HG02981 (cell line): ENCODE measurements around the gene SUPT3H.

ENCODE experiments used
- ATAC-seq: cut with Tn5 transposase; IDR thresholded peaks from one replicate; pipeline ENCODE4 v1.9.1; 2021; ENCODE audit warnings: mild to moderate bottlenecking, moderate library complexity; ENCODE audit not compliant: unreplicated experiment

Gene SUPT3H

DNA sequence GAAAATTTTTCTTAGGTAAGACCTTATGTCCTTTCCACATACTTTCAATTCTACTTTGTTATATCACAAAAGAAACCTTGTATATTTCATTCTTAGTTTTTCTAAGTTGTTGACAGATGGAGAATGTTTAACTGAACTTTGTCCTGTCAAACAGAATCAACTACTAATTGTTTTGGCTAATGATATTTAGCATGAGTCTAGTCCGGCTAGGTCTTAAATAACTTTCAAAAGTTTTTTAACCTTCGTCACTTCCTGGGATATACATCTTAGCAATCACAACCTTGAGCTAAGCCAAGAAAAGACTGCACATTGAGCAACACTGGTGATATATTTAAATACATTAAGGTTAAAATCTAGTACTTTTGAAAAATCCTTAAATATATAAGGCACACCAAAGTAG lies 112.5 kb downstream of the SUPT3H start:
- ATAC-seq: no peak

DNA sequence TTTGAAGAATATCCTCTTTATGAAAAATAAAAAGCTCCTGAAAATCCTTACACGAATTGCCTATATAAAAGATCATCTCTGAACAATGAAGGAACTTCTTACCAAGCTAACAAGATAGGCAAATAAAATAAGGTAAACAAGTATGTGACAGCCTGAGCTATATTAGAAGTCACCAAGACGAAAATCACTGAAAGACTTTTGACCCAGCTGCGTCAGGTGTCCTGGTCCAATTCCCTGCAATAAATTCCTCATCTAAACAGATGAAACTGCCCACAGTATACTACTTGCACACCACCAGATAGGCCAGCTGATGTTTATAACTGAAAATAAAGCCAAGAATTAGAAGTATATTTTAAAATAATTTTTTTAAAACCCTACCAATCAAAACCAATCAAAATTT lies 117.0 kb downstream of the SUPT3H start:
- no peak for ATAC-seq

DNA sequence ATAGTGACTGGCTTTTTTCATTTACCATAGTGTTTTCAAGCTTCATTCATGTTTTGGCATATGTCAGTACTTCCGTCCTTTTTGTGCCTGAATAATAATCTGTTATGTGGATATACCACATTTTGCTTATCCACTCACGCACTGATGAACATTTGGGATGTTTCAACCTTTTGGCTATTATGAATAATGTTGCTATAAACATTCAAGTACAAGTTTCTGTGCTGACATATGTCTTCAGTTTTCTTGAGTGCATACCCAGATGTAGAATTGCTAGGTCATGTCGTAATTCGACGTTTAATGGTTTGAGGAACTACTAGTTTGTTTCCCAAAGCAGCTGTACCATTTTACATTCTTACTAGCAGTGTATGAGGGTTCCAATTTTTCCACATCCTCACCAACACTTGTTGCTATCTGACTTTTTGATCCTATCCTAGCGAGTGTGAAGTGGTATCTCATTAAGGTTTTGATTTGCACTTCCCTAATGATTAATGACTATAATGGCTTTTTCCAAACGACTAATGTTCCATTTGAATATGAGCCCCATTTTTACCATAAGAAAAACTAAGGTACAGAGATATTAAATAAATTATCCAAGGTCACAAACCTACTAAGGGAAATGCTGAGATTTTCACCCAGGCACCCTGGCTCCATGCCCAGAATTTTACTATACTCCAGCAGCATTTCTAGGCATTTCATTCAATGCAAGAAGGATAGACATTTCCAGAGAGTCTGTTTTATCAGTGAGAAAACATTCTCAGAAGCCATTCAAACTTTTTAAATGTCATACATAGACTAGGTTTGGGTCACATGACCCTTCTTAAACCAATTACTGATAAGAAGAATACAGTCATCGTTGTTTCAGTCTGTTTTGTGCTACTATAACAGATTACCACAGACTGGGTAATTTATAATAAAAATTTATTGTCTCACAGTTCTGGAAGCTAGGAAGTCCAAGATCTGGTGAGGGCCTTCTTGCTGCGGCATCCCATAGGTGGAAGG lies 120.7 kb downstream of the SUPT3H start:
- no peak for ATAC-seq

DNA sequence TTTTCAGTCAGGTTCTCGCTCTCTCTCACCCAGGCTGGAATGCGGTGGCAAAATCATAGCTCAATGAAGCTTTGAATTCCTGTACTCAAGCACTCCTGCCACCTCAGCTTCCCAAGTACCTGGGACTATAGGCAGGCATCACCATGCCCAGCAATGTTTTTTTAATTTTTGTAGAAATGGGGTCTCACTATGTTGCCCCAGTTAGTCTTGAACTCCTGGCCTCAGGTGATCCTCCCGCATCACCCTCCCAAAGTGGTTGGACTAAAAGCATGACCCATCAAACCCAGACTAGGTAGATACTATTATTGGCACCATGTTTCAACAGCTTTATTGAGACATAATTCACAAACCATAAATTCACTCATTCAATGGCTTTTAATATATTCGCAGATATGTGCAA lies 122.3 kb downstream of the SUPT3H start:
- no peak for ATAC-seq

DNA sequence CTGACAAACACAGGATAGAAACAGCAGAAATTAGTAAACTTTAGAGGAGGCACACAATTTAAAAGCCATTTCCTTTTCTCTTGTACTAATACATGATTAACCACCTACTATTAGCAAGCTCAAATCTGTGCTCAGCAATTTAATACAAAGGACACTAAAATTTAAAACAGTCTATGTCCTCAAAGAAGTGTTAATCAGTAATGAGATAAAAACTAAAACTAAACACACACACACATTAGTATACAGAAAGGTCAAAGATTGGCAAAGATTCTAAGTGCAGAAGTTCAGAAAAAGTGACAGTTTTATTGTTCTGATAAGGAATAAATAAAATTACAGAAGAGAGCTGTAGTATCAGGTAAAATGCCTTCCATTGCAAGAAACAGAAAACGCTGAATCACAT lies 123.5 kb downstream of the SUPT3H start:
- ATAC-seq: no peak

DNA sequence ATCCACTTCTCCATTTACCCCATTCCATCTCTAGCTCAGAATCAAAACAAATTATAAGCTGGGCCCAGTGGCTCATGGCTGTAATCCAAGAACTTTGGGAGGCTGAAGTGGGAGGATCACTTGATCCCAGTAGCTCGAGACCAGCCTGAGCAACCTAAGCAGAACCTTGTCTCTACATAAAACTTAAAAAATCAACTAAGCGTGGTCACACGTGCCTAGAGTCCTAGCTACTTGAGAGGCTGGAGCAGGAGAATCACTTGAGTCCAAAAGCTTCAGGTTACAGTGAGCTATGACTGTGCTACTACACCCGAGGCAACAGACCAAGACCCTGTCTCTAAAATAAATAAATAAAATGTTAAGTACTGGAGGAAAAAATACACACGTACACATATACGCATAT lies 124.3 kb downstream of the SUPT3H start:
- ATAC-seq: no peak

DNA sequence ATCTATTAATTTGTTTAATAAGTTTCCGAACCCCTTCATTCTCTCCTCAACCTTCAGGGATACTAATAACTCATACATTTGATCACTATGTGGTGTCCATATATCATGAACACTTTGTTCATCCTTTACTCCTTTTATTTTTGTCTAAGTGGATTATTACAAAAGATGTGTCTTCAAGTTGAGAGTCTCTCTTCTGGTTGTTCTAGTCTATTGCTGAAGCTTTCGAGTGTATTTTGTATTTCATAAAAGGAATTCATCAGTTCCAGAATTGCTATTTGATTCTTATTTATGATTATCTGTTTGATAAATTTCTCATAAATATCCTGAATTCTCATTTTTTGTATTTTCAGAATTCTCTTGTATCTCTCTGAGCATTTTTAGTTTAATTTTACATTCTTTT lies 146.1 kb downstream of the SUPT3H start:
- ATAC-seq: no peak

DNA sequence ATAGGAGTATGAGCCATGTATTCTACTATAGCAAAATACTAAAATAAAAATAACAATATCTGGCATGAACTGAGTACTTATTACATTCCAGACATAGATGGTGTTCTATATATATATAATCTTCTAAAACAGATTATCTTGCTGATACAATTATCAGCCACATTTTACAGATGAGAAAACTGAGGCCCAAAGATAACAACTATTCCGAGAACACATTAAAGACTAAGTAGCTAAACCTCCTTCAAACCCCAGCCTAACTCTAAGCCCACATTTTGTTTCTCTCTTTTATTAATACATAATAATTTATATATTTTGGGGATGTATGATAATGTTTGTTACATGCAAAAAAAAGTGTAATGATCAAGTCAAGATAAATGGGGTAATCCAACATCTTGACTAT lies 148.3 kb downstream of the SUPT3H start:
- ATAC-seq: no peak

DNA sequence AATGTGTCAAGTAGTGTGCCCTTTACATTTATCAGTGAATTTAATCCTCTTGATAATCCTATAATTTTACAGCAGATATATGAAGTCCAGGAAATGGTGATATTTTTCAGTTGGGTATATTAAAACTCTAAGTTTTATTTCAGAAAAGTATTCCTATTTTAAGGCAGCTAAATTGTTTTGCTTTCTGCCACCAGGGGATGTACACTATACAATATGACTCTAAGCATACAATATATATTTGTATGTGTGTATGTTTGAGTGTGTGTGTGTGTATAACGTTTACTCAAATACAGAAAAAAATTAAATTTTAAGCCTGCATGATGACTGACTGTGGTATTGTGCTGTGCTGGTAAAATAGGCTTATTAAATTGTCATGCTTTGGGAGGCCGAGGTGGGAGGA lies 151.7 kb downstream of the SUPT3H start:
- no peak for ATAC-seq

DNA sequence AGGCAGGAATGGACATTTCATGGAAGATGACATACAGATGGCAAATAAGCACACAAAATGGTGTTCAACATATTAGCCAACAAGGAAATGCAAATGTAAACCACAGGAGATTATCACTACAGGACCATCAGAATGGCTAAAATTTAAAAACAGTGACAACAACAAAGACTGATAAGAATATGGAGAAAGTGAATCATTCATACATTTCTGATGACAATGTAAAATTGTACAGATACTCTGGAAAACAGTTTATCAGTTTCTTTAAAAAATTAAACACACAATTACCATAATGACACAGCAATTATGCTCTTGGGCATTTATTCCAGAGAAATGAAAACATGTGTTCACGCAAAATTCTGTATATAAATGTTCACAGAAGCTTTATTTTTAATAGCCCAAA lies 155.4 kb downstream of the SUPT3H start:
- ATAC-seq: no peak

DNA sequence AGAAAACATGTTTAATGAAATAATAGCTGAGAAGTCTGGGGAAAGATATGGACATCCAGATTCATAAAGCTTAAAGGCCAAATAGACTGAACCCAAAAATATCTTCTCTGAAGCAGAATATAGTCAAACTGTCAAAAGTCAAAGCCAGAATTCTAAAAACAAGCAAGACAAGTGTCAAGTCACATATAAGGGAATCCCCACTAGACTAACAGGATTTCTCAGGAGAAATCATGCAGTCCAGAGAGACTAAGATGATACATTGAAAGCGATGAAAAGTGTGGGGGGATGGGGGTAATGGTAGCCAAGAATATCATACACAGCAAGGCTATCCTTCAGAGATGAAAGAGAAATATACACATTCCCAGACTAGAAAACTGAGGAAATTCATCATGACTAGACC lies 162.0 kb downstream of the SUPT3H start:
- no peak for ATAC-seq

DNA sequence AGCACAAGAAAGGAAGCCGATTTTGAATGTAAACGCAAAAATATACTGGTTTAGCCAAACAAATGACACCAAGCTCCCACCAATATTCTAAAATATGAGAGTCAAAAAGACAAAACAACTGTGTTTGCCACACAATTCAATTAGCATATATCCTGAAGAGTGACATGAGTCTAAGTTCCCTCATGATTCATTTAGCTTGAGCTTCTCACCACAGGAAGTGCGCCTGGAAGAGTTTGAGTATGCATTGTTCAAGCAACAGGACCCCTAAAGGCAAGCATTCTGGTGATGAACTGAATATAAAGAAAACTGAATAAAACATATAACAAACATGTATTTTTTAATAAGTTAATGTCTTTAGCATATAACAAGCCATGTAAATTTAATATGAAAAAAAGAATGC lies 164.8 kb downstream of the SUPT3H start:
- ATAC-seq: no peak

DNA sequence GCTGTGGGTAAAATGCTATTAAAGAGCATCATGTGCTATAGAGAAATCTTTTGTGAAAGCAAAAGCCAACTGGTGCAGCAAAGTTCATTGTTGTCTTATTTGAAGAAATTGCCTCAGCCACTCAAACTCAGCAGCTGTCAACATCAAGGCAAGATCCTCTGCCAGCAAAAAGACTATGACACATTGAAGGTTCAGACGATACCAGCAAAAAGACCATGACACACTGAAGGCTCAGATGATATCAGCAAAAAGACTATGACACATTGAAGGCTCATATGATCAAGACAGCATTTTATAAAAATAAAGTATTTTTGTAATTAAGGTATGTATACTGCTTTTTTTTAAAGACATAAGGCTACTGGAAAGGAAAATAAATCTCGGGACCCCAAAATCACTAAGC lies 168.0 kb downstream of the SUPT3H start:
- no peak for ATAC-seq

DNA sequence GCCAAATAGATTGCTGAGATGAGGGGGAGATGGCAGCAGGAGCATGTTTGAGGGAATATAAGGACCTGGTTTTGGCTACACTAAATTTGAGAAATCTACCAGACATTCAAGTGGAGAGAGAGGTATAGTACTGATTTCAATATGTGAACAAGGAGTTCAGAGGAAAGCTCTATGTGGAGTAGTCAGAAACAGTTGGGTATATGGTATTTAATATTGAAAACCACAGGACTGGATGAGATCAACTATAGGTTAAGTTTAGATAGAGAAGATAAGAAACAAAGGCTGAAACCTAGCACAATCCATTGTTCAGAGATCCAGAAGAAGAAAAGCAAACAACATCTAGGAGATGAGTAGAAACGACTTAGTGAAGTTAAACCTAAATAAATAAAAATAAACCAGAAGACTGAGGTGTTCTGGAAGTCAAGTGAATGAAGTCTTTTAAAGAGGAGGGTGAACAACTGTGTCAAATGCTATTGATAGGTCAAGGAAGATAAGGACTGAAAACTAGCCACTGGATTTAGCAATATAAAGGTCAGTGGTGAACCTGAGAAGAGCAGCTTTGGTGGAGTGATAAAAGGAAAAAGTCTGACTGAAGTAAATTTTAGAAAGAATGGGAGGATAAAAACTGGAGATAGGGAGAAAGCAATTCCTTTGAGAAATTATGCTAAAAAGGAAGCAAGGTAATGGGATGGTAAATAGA lies 170.8 kb downstream of the SUPT3H start:
- ATAC-seq: no peak

DNA sequence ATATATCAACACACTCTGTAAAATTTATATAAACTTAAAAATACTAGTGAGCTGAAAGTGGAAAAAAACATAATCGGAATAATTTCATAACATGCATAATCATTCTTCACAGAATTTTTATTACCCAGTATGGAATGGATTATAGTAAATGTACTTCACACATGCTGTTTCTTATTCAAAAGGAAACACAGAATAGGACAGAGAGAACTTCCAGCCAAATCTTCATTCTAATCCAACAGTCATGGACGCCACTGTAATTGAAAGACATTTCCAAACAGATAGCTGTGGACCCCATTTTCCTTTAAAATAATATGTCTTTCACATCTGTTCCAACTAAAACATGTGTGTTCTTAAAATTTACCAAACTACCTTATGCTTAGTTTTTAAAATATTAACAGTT lies 176.2 kb downstream of the SUPT3H start:
- no peak for ATAC-seq

DNA sequence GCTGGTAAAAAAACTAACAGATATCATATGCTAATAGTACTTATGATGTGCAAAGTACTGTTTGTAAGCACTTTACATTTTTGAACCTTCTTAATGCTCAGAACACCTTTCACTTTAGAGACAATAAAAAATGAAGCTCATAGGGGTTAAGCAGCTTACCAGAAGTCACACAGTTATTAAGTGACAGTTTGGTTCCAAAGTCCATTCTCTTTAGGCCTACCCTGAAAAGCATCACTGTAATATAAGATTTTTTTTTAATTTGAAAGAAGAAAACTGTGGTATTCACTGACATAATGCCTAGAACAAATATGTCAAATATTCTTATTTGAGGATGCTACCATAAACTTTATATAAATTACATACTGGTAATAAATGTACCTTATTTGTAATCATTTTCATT lies 177.2 kb downstream of the SUPT3H start:
- ATAC-seq: no peak

DNA sequence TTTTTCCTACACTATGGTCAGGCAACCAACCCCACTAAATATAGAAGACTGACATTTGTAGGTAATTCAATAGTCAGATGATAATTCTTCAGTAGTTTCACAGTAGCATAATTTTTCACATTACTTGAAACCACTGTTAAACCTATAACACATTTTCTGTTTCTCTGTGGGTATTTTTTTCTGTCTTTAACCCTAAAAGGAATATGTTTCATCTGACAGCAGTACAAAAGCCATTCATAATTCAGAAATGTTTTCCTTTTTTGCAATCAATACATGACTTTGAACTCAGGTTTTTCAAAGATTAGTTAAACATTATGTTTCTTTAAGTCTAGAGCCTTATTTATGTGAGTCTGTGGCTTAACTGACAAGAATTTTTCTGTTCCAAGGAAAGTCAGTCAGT lies 178.2 kb downstream of the SUPT3H start:
- ATAC-seq: no peak

DNA sequence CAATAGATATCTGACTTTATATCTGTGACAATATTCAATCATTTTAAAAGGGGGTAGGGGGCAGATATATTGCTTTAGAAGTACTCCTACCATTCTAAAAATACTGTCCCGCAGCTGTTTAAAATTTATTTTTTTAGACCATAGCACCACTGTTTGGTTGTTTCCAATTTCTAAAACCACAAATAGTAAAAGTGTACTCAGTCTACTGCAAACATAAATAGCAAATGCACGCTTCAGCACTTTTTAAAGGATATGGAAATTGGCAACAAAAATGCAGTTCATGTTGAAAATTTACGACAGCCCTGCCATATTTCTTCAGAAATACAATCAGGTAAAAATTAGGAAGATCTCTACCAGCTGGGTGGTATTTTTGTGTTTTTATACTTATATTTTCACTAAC lies 181.6 kb downstream of the SUPT3H start:
- no peak for ATAC-seq

DNA sequence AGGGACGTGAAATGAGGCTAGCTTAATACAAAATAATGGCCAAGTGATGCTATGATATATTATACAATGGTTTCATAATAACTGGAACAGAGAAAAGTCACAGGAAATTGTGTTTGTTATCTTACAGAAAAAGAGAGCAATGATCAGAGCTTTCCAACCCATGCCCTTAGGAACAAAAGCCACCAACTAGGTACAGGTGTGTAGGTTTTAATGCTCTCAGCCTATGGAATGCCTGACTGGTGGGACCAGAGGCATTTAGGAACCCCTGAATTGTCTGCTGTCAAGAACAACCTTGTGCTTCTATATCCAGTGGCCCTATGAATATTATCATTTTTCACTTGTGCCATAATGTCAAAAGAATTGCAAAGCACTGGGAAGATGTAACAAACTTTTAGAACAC lies 182.6 kb downstream of the SUPT3H start:
- no peak for ATAC-seq

DNA sequence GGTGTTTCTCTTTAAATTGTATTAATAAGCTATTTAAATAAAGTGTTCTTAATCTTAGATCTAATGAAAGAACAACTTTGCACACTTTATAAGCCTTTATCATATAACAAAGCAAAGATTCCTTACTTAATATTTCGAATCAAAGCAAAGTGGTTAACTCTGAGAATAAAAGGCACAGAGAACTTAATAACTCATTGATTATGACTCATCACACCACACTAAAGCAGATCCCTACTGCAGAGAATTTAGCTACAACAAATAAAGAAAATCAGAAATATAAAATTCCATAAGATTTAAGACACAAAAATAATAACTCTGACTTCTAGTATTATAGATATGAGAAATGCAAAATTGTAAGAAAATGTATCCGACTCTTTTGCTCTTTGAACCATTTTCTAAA lies 185.2 kb downstream of the SUPT3H start:
- ATAC-seq: no peak

DNA sequence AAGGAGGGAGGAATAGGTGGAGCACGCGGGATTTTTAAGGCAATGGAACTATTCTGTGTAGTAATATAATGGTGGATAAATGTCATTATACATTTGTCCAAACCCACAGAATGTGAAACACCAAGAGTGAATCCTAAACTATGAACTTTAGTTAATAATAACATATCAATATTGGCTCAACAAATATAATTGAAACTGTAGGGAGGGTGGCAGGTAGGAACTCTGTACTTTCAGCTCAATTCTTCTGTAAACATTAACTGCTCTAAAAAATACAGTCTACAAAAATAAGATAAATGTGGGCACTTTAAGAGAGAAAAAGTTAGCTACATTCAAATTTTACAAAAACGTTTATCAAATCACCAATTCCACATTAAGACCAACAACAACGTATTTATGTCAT lies 186.3 kb downstream of the SUPT3H start:
- ATAC-seq: no peak

DNA sequence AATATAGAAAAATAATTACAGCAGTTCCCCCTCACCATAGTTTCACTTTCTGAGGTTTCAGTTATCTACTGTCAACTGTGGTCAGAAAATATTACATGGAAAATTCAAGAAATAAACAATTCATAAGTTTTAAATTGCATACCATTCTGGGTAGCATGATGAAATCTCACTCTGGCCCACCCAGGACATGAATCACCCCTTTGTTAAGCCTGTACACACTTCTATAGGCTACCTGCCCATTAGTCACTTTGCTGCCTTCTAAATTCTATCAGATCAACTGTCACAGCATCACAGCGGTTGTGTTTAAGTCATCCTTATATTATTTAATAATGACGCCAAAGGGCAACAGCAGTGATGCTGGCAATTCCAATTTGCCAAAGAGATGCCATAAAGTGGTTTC lies 189.9 kb downstream of the SUPT3H start:
- no peak for ATAC-seq
